Chondrocyte (in vitro differentiated cells): Measurements from ENCODE around the gene RBM20. TPM values are rescaled to one million over a fixed set of nuclear protein-coding genes. Genes with fewer than 3 reads are reported as not detected.

ENCODE experiments used
- DNase-seq: peaks from one replicate; pipeline ENCODE4 v3.0.0; 2021; ENCODE audit warnings: mixed read lengths, low spot score
- H3K27ac Mint-ChIP-seq: one replicate; pipeline ENCODE4 v1.8.0; 2021; ENCODE audit warnings: mild to moderate bottlenecking, moderate library complexity, mixed read lengths; ENCODE audit not compliant: unreplicated experiment
- H3K27me3 Mint-ChIP-seq: 2 replicates; pipeline ENCODE4 v1.8.0; 2021; ENCODE audit warnings: low read depth, mixed read lengths
- H3K36me3 Mint-ChIP-seq: 2 replicates; pipeline ENCODE4 v1.8.0; 2021; ENCODE audit warnings: low read depth, mixed read lengths
- H3K4me1 Mint-ChIP-seq: 2 replicates; pipeline ENCODE4 v1.8.0; 2021; ENCODE audit warnings: low read depth, mild to moderate bottlenecking, mixed read lengths
- H3K4me3 Mint-ChIP-seq: one replicate; pipeline ENCODE4 v1.8.0; 2021; ENCODE audit warnings: mild to moderate bottlenecking, moderate library complexity, mixed read lengths; ENCODE audit not compliant: unreplicated experiment
- H3K9me3 Mint-ChIP-seq: 2 replicates; pipeline ENCODE4 v1.8.0; 2021; ENCODE audit warnings: low read depth, mixed read lengths
- CTCF ChIP-seq: fragments of 200-600 bp; sonication (generic); IDR thresholded peaks from 2 replicates; pipeline ENCODE4 v1.5.0; 2021; ENCODE audit warnings: antibody characterized with exemption, mild to moderate bottlenecking, moderate library complexity
- total RNA-seq: library from RNA; stranded (reverse); gene quantifications from 3 replicates; pipeline ENCODE4 v1.2.1, GENCODE V29; 2021

The RBM20 gene
- total RNA-seq, 1 donor from 2014 or later = 3.6 TPM

- Mint-ChIP-seq H3K36me3 (no peaks in the 10 kb centered on the region), H3K4me3 (no peak overlapping the region), H3K9me3 (no peaks in the 10 kb centered on the region), H3K27ac (no peak overlapping the region), H3K27me3 (no peaks in the 10 kb centered on the region), H3K4me1 (peaks cover 23% of the 10 kb centered on the region)
- TF ChIP-seq CTCF = no peak
- no peak for DNase-seq
Measured at GRCh38 chr10:110792476-110793125, 148.5 kb downstream of the RBM20 start.

GRCh38 chr10:110793128-110793812 is 149.1 kb downstream of the RBM20 start:
- no peak for TF ChIP-seq CTCF
- no peak for DNase-seq
- Mint-ChIP-seq H3K9me3 (no peaks in the 10 kb centered on the region), H3K36me3 (no peaks in the 10 kb centered on the region), H3K4me3 (no peak overlapping the region), H3K27me3 (no peaks in the 10 kb centered on the region), H3K4me1 (peaks cover 23% of the 10 kb centered on the region), H3K27ac (no peak overlapping the region)

GRCh38 chr10:110793886-110794285 is 149.8 kb downstream of the RBM20 start:
- Mint-ChIP-seq H3K36me3 (peaks cover 3% of the 10 kb centered on the region), H3K4me1 (peaks cover 23% of the 10 kb centered on the region), H3K4me3 (no peak overlapping the region), H3K9me3 (no peaks in the 10 kb centered on the region), H3K27ac (peak overlapping the region; percentile 39), H3K27me3 (no peaks in the 10 kb centered on the region)
- DNase-seq = no peak
- TF ChIP-seq CTCF = no peak

DNA sequence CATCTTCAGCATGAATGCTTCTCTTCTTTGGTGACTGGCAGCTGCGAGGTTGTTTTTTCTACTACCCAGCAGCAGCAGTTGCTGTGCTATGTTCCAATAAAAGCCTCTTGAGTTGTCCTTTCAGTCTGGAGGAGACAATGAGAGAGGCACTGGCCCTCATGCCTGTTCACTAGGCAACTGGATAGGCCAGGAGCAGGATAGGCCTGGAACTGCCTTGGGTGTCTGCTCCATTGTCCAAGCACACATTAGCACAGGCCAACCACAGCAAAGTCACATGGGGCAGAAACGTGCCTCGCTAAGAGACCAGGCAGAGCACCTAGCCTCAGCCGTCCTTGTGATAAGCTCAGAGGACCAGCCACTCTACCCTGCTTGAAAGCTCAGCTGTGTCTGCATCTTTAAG is 150.7 kb downstream of the RBM20 start:
- H3K27ac Mint-ChIP-seq = no peak overlapping the region
- H3K4me3 Mint-ChIP-seq = no peak overlapping the region
- no peaks in the 10 kb centered on the region for H3K27me3 Mint-ChIP-seq
- DNase-seq = no peak
- TF ChIP-seq CTCF = no peak
- peaks cover 23% of the 10 kb centered on the region for H3K4me1 Mint-ChIP-seq
- H3K36me3 Mint-ChIP-seq = peaks cover 3% of the 10 kb centered on the region
- no peaks in the 10 kb centered on the region for H3K9me3 Mint-ChIP-seq

GRCh38 chr10:110797416-110797815 is 153.3 kb downstream of the RBM20 start:
- DNase-seq = no peak
- Mint-ChIP-seq H3K27me3 (no peaks in the 10 kb centered on the region), H3K36me3 (peaks cover 3% of the 10 kb centered on the region), H3K27ac (no peak overlapping the region), H3K4me1 (peaks cover 31% of the 10 kb centered on the region), H3K4me3 (no peak overlapping the region), H3K9me3 (no peaks in the 10 kb centered on the region)
- TF ChIP-seq CTCF = no peak
